ENCODE results near the gene SSTR5.

The SSTR5 gene

GRCh38 chr16:1042049-1042744 lies 30.4 kb upstream of the SSTR5 start:
- no peak for TF ChIP-seq CTCF (IDR thresholded peaks at IDR 0.05; ENCODE audit: insufficient read depth, low read length, poor library complexity, severe bottlenecking)
- Histone ChIP-seq H3K36me3 (ENCODE audit: control insufficient read depth, insufficient read depth, low read length) (no peaks in the 10 kb centered on the region), H3K4me3 (replicated peaks; ENCODE audit: low read depth, low read length) (no peak overlapping the region), H3K27me3 (replicated peaks; ENCODE audit: control insufficient read depth, insufficient read depth, low read length) (no peaks in the 10 kb centered on the region)
- DNase-seq (ENCODE audit: extremely low read depth, insufficient read length): no peak

GRCh38 chr16:1042866-1043265 lies 29.7 kb upstream of the SSTR5 start:
- H3K4me3 ChIP-seq (replicated peaks; ENCODE audit: low read depth, low read length): no peak overlapping the region
- no peaks in the 10 kb centered on the region for H3K36me3 ChIP-seq (ENCODE audit: control insufficient read depth, insufficient read depth, low read length)
- no peaks in the 10 kb centered on the region for H3K27me3 ChIP-seq (replicated peaks; ENCODE audit: control insufficient read depth, insufficient read depth, low read length)
- no peak for TF ChIP-seq CTCF (IDR thresholded peaks at IDR 0.05; ENCODE audit: insufficient read depth, low read length, poor library complexity, severe bottlenecking)
- DNase-seq (ENCODE audit: extremely low read depth, insufficient read length): no peak

GRCh38 chr16:1043881-1044451 lies 28.6 kb upstream of the SSTR5 start:
- no peak for DNase-seq (ENCODE audit: extremely low read depth, insufficient read length)

GRCh38 chr16:1044460-1045309 lies 27.9 kb upstream of the SSTR5 start:
- TF ChIP-seq CTCF (IDR thresholded peaks at IDR 0.05; ENCODE audit: insufficient read depth, low read length, poor library complexity, severe bottlenecking): no peak
- Histone ChIP-seq H3K36me3 (ENCODE audit: control insufficient read depth, insufficient read depth, low read length) (no peaks in the 10 kb centered on the region), H3K4me3 (replicated peaks; ENCODE audit: low read depth, low read length) (no peak overlapping the region), H3K27me3 (replicated peaks; ENCODE audit: control insufficient read depth, insufficient read depth, low read length) (no peaks in the 10 kb centered on the region; the same call in 1 of the 2 replicates)
- DNase-seq (ENCODE audit: extremely low read depth, insufficient read length): no peak

More at GRCh38 chr16:1043881-1044451, 28.6 kb upstream of the SSTR5 start:
- no peaks in the 10 kb centered on the region; the same call in 1 of the 2 replicates for H3K27me3 ChIP-seq (replicated peaks; ENCODE audit: control insufficient read depth, insufficient read depth, low read length)
- H3K4me3 ChIP-seq (replicated peaks; ENCODE audit: low read depth, low read length): no peak overlapping the region
- no peak for TF ChIP-seq CTCF (IDR thresholded peaks at IDR 0.05; ENCODE audit: insufficient read depth, low read length, poor library complexity, severe bottlenecking)
- no peaks in the 10 kb centered on the region for H3K36me3 ChIP-seq (ENCODE audit: control insufficient read depth, insufficient read depth, low read length)

- DNase-seq (ENCODE audit: extremely low read depth, insufficient read length): no peak
- no peaks in the 10 kb centered on the region; the same call in 1 of the 2 replicates for H3K27me3 ChIP-seq (replicated peaks; ENCODE audit: control insufficient read depth, insufficient read depth, low read length)
- H3K36me3 ChIP-seq (ENCODE audit: control insufficient read depth, insufficient read depth, low read length): no peaks in the 10 kb centered on the region
- no peak overlapping the region for H3K4me3 ChIP-seq (replicated peaks; ENCODE audit: low read depth, low read length)
- no peak for TF ChIP-seq CTCF (IDR thresholded peaks at IDR 0.05; ENCODE audit: insufficient read depth, low read length, poor library complexity, severe bottlenecking)
These were observed 27.1 kb upstream of the SSTR5 start for GRCh38 chr16:1045310-1045992.

Data from GM06990 (cell line).